ENCODE results near the gene HEATR5A.
A peak's percentile ranks its signal among the peaks of the same experiment; 100 is the strongest.
"Not testable (repeated sequence)": the region's sequence is repeated elsewhere in the genome, so short reads cannot be mapped to it uniquely, and the experiment has no call there.

The HEATR5A gene

DNA sequence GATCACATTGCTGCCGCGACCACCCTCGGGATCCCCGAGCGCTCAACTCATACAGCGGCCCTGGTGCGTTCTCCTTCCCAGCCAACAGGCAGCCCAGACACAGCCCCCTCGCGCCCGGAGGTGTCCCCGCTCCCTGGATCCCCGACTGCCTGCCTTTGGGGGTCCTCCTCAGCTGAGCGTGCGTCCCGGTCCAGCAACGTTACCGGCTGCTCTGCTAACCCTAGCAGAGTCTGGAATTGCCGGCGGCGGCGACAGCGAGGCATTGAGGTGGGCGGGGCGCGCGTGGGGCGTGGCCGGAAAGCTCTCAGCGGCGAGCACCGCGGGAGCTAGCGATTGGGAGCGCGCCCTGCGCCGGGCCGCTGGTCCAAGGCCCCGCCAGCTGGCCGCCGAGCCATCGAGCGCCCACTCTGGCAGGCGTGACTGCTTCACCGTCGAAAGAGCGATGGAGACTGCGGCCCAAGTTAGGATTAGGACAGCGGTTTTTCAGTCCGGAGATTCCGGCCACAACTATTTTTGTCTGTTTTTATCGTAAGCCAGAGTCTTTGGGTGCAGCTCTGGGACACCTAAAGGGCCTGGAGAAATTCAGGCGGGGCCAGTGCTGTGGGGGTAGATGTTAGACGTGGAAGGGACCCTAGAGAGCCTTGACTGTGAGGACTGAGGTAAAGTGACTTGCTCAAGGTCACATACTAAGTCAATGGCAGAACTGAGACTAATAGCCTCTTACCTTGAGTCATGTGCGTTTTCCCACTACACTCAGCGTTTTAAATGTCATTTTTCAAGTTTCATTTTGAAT is at the start of gene HEATR5A:
Gene HEATR5A (minus strand): TSS at position 232 of the 793 bp plus-strand sequence. CDS start 17,575 bp downstream, outside the sequence.
- DNase-seq (ENCODE audit: low spot score), result peak; percentile 91

DNA sequence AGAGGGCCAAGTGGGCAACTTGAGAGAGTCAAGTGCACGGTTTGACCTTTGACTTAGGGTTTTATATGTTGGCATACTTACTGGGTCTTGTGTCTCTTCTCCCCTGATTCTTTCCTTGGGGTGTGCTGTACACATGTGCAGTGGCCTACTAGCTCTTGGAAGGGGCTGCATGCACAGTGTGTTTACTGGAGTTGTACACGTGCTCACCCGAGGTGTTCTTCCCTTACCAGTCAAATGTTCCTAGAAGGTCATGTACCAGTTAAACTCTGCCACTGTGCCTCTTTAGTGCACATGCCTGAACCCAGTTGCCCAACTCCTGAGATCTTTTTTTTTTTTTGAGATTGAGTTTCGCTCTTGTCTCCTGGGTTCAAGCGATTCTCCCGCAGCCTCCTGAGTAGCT is 46.2 kb upstream of the HEATR5A start:
- DNase-seq (ENCODE audit: low spot score), result no peak

DNA sequence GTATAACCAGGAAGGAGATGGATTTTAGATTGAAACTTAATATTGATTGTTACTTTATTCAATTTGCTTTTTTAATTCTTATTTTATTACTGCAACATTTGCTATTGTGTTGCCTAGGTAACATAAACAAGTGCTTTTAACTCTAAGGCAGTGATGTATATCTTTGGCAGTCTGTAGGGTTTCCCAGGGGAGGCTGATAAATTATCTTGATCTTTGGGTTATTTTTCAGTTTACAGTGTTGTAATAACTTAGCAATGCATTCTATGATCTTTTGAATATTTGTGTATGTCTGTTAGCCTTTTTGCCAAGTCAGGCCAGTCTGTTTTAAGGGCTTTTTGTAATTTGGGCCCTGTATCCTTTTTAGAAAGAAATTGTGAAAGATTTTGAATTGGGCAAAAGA is 44.8 kb upstream of the HEATR5A start:
- DNase-seq (ENCODE audit: low spot score), result no peak

DNA sequence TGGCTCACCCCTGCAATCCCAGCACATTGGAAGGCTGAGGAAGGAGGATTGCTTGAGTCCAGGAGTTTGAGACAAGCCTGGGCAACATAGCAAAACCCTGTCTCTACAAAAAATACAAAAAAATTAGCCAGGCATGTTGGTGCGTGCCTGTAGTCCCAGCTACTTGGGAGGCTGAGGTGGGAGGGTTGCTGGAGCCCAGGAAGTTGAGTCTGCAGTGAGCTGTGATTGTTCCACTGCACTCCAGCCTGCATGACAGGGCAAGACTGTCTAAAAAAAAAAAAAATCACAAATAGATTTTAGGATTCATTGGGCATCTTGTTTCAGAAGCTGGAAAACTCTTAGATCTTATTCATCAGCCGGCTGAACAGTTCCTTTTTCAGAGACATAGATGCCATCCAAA is 42.1 kb upstream of the HEATR5A start:
- not testable (repeated sequence) for DNase-seq (ENCODE audit: low spot score)

DNA sequence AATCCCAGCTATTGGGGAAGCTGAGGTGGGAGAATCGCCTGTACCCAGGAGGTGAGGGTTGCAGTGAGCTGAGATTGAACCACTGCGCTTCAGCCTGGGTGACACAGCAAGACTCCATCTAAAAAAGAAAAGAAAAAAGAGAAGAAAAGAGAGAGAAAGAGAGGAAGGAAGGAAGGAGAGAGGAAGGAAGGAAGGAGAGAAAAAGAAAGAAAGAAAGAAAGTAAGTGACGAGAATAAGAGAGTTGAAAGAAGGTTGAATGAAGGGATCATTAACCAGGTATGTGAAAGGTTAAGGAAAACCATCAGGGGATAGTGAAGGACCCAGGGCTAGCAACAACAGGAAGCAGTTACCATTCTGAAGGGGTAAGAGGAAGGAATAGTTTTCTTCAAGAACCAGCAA is 41.2 kb upstream of the HEATR5A start:
- no peak for DNase-seq (ENCODE audit: low spot score)

DNA sequence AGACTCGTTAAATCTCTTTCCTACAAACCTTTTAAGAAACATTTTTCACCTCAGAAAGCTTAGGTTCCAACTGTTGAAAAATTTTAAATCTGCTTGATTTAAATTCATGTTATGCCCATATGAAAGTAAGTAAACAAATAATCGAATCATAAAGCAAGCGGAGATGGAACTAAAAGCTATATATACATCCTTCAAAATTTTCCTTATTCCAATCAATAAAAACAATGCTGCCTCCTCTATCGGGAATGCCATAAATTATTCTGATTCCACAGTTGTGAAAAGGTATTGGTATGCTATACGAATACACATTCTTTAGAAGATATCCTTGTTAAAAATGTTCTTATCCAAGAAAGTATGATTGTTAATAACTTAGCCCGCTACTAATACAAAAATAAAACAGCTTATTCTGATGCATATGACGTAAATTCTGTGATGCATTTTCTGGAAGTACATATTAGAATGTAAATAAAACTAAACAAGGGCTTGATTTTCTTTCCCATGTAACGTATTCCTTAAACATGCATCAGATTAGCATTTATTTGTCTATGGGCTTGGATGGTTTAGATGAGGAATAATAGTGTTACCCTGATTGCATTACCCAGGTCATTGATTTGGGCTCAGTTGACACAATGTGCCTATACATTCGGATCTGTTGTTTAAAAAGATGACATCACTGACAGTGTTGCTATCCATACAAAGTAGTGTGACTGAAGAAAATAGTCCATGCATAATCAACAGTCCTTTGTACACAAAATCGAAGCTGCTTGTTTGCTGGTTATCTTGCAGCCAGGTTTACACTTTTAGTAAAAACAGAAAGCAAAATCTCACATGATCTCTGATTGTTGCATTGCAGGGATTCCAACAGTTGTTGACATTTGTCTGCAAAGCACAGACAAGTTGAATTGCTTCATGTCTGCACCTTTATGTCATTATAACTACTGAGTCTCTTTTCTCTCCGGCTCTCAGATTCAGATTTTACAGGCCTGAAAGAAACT is 37.6 kb upstream of the HEATR5A start:
- DNase-seq (ENCODE audit: low spot score), result no peak

DNA sequence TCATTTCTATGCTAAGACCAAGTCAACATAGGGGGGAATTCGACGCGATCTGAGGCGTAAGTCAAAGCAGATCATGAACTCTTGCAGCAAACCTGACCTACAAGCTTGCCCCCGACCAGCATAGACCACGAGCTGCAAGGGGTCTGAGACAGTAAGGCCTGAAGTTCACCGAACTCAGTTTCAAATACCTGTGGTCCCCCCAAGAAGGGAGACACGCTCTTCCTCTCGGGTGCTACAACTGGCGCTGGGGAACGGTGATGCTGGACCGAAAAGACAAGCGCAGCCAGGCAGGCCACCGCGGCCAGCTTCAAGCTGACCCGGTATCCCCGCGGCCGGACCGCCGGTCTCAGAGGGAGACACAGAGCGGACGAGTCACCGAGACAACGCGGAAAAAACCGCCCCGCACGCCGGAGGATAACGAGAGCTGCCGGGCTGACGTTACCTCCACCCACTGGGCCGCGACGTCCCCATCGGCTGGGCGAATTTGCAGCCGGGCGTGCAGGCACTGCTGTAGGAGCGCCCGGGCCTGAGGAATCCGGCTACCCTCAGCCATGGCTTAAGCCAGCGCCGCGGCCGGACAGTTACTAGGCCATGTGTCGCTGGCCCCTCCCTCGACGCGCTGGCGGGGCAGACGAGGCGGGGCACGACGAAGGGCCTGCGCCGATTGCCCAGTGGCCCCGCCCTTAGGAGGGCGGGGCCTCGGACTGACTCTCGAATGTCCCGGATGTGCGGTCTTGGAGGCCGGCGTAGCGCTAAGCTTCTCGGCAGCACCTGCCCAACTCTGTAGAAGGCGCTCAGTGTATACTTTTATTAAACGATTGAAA is 36.7 kb upstream of the HEATR5A start, which contains the start of gene DTD2:
Gene DTD2 (minus strand): TSS at position 666 of the 824 bp plus-strand sequence. CDS start 113 bp downstream, at position 553.
- peak; percentile 97 for DNase-seq (ENCODE audit: low spot score)

DNA sequence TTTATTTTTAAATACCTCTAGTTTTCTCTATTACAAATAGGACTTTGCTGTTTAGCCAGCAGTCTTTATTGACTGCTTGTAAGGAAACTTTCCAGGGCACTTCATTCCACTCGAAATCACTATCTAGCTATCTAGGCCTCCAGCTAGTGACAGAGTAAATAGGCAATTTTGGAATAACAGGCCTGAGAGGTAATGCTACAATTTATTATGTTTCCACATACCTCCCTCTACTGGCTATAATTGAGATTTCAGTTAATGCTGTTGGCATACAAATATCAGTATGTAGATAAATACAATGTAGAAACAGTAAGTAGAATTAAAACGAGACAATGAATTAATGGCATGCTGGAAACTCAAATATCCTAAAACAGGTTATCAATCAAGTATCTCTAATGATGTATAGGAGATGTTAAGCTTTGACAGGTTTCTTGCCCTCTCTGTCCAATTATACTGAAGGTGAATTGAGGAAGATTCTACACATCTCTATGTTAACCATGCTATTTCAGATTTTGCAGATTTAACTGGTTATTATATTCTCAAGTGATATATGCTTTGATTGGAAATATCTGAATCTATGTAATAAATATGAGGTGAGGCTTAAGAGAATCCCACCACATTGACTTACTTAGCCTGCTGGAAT is 29.7 kb upstream of the HEATR5A start:
- DNase-seq (ENCODE audit: low spot score), result peak; percentile 43

DNA sequence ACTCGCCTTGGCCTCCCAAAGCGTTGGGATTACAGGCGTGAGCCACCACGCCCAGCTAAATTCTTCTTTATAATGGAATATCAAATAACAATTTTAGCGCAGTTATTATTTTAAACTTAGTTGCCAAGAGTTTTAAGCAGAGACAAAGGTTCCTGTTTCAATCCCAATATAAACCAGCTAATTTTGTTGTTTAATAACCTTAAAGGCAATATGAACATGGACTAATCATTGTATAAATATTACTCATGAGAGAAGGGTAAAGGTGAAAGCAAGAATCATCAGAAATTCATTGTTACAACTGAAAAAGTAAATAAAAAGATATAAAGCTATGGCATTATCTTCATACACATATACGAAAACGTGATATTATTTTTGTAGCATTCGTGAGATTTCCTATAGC is 28.8 kb upstream of the HEATR5A start:
- no peak for DNase-seq (ENCODE audit: low spot score)

DNA sequence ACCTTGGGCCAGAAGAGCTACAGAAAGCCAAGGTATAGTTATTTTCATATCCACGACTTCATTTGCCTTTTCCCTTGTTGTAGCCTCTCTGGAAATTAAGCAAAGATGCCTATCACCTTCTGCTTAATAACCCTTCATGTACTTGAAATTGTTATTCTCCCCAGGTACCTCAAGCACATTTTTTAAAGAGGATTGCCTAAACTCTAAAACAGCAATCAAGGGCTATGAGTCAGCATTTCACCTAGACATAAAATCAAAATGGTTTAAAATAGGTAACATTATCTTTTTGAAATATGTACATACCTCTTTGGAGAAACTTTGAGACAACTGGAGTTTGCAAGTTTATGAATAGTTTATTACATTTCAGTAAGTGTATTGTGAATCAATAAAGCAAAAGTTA is 25.4 kb upstream of the HEATR5A start:
- DNase-seq (ENCODE audit: low spot score), result no peak

DNA sequence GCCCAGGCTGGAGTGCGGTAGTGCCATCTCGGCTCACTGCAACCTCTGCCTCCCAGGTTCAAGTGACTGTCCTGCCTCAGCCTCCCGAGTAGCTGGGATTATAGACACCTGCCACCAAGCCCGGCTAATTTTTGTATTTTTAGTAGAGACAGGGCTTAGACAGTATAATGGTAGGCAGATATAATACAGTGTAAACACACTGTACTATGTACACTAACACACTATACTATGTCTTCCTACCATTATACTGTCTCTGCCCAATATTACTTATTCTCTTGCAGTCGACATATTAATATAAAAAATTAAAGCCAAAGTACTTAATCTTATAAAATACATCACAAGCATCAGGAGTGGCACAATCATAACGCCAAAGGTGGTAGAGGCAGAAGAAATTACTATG is 21.9 kb upstream of the HEATR5A start:
- DNase-seq (ENCODE audit: low spot score), result no peak

DNA sequence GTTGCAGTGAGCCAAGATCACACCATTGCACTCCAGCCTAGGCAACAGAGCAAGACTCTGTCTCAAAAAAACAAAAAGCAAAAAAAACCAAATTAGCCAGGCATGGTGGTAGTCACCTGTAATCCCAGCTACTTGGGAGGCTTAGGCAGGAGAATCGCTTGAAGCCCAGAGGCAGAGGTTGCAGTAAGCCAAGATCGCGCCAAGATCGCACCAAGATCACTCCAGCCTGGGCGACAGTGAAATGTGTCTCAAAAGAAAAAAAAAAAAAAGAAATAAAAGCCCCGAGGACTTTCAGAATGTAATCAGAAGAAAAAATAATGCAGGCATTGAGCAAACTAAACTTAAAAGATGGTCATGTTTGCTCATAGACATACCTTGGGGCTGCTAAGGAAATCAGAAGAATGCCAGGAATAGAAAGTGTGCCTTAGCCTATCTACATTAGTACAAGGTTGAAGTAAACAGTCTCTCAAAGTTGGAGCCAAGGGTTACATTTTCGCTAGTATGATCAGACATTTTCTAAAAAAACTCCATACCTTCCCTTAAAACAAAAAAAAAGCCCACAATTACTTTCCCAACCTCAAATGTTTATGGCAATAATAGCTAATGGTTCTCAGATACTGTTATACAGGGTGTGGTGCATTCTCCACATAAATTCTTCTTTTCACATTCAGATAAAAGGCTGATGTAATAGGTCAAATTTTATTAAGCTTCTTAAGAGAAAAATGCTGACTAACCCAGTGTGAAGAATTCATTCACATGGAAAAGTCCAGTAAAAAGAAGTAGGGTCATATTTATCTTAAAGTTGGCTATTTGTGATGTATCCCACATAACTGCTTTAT is 21.1 kb upstream of the HEATR5A start:
- no peak for DNase-seq (ENCODE audit: low spot score)

DNA sequence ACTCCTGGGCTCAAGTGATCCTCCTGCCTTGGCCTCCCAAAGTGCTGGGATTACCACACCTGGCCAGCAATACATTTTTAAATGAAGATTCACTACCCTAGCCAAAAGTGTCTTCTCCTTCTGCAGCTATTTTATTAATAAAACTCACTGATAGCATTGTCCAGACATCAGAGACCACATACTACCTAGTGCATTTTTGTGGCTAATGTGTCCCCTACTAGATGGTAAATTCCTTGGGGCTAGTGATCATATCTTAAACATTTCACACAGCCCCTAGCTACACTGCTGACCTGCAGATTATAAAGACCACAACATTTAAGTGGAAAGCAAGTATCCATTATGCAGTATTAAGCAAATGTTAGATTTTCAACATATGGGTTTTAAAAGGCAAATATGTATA is 19.9 kb upstream of the HEATR5A start:
- DNase-seq (ENCODE audit: low spot score), result no peak

DNA sequence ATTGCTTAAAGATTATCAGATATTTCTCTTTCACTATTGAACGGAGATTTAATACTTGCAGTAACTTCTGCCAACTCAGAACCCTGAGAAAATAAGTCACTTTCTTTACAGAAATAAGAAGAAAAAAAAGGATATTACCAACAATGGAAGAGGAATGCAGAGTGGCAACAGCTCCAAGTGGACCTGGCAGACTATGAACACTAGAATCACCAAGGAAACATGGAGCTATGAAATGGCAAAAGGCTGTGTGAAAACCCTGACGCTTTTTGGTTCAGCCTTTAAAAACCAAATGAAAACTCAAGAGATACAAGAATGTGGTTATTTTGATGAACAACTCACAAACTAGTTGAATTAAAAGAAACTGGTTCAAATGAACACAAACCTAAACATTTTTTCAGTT is 19.2 kb upstream of the HEATR5A start:
- DNase-seq (ENCODE audit: low spot score), result no peak

DNA sequence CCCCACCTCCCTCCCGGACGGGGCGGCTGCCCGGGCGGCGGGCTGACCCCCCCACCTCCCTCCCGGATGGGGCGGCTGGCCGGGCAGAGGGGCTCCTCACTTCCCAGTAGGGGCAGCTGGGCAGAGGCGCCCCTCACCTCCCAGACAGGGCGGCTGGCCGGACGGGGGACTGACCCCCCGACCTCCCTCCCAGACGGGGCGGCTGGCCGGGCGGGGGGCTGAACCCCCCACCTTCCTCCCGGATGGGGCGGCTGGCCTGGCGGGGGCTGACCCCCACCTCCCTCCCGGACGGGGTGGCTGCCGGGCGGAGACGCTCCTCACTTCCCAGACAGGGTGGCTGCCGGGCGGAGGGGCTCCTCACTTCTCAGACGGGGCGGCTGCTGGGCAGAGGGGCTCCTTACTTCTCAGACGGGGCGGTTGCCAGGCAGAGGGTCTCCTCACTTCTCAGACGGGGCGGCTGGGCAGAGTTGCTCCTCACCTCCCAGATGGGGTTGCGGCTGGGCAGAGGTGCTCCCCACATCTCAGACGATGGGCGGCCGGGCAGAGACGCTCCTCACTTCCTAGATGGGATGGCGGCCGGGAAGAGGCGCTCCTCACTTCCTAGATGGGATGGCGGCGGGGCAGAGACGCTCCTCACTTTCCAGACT is 16.8 kb upstream of the HEATR5A start:
- not testable (repeated sequence) for DNase-seq (ENCODE audit: low spot score)

DNA sequence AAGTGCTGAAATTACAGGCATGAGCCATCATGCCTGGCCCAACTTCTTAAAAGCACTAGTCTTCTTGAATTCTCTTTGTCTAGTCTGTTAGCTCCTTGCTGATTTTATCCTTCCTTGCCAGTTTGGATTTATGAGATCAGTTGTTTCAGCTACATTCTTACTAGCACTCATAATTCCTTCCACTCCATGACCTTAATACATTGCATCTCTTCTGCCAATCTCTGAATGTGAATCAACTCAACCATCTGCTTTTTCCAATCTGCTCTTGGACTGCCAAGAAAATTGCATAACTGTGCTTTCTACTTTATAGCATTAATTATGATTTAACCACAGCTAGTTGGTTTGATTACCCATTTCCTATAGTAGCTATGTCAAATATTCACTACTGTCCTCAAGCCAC is 14.9 kb upstream of the HEATR5A start:
- DNase-seq (ENCODE audit: low spot score), result no peak

DNA sequence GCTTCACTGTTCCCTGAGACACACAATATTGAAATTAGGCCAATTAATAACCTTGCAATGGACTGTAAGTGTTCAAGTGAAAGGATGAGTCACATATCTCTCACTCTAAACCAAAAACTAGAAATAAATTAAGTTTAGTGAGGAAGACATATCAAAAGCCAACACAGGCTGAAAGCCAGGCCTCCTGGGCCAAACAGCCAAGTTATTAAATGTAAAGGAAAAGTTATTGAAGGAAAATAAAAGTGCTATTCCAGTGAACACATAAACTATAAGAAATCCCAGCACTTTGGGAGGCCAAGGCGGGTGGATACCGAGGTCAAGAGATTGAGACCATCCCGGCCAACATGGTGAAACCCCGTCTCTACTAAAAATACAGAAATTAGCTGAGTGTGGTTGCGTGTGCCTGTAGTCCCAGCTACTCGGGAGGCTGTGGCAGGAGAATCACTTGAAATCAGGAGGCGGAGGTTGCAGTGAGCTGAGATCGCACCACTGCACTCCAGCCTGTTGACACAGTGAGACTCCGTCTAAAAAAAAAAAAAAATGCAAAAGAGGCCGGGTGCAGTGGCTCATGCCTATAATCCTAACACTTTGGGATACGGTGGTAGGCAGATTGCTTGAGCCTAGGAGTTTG is 10.4 kb upstream of the HEATR5A start:
- DNase-seq (ENCODE audit: low spot score), result no peak

DNA sequence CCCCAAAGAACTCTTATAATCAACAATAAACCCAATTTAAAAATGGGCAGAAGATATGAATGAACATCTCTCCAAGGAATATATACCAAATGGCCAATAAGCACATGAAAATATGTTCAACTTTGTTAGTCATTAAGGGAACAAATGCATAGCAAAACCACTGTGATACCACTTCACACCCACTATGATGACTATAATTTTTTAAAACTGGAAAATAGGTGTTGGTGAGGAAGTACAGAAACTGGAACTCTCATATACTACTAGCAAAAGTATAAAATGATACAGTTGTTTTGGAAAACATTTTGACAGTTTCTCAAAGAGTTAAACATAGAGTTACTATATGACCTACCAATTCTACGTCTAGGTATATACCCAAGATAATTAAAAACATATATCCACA is 9.4 kb upstream of the HEATR5A start:
- DNase-seq (ENCODE audit: low spot score), result no peak

DNA sequence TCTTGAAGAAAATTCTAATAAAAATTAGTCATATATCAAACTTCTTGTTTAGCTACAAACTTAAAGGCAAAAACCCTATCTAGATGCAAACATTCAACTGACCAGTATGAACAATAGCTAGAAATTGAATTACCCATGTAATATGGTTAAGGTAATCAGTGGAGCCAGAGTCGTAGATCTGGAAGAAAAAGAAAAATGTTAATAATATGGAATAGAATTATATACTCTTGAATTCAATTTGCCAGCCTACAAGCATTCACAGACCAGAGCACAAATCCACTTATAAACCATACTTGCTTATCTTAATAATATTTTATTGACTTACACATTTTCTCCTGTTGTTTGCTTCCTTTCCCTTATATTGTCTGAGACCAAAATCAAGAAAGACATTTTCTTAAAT is 7.7 kb upstream of the HEATR5A start:
- no peak for DNase-seq (ENCODE audit: low spot score)

DNA sequence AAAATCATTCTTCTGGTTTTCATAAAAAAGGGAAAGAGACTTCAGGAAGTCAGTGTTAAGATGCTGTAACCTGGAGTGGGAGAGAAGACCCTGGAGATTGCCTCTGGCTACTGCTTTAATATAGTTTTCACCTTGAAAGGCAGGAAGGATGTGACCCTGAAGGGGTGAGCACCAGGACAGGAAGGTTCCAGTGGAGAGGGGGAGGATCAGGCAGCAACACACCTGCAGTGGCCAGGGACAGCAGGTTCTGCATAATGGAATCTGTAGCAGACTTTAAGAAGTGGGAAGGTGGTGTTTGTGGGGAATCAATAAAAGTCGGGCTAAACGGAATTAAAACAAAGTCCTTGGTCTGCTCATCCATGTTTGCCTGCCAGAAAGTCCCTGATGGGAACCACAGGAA is 6.3 kb upstream of the HEATR5A start:
- DNase-seq (ENCODE audit: low spot score), result no peak
